Skeletal muscle tissue (tissue), 4 donors: ENCODE data around the gene PPFIA4. TPM values are rescaled to one million over a fixed set of nuclear protein-coding genes. Genes with fewer than 3 reads are reported as not detected.
"Not testable (repeated sequence)": the region's sequence is repeated elsewhere in the genome, so short reads cannot be mapped to it uniquely, and the experiment has no call there.

Experiments
- H3K27ac ChIP-seq: one replicate; pipeline ENCODE4 v1.7.0; 2013; ENCODE audit warnings: mild to moderate bottlenecking, low read depth, low read length, inconsistent platforms
- H3K27me3 ChIP-seq, 3 donors: one replicate each; pipeline ENCODE4 v1.7.0; 2013; ENCODE audit warnings: low read length in 3 of 3; ENCODE audit not compliant: control insufficient read depth in 3 of 3, insufficient read depth in 3 of 3
- H3K36me3 ChIP-seq, 3 donors: one replicate each; pipeline ENCODE4 v1.7.0; 2013; ENCODE audit warnings: low read length in 3 of 3; ENCODE audit not compliant: control insufficient read depth in 3 of 3, insufficient read depth in 3 of 3
- H3K4me1 ChIP-seq, 3 donors: one replicate each; pipeline ENCODE4 v1.7.0; 2013; ENCODE audit warnings: low read length in 3 of 3, mild to moderate bottlenecking in 3 of 3; ENCODE audit not compliant: control insufficient read depth in 3 of 3, insufficient read depth in 3 of 3
- H3K4me3 ChIP-seq, 3 donors: one replicate each; pipeline ENCODE4 v1.7.0; 2013; ENCODE audit warnings: low read length in 3 of 3
- H3K9ac ChIP-seq, 3 donors: one replicate each; pipeline ENCODE4 v1.7.0; 2013; ENCODE audit warnings: low read length in 3 of 3, mild to moderate bottlenecking in 3 of 3, moderate library complexity in 2 of 3, low read depth in 1 of 3
- H3K9me3 ChIP-seq, 3 donors: one replicate each; pipeline ENCODE4 v1.7.0; 2013; ENCODE audit warnings: low read length in 3 of 3; ENCODE audit not compliant: control insufficient read depth in 3 of 3
- total RNA-seq: library from RNA; depleted of rRNA; stranded (reverse); fragments of >200 nt; gene quantifications from one replicate; pipeline ENCODE4 v1.2.3, GENCODE V29; 2014
- donor health status: Osteomylitis.

PPFIA4 gene
- total RNA-seq, 1 donor from 2014 or later = 15.7 TPM

DNA sequence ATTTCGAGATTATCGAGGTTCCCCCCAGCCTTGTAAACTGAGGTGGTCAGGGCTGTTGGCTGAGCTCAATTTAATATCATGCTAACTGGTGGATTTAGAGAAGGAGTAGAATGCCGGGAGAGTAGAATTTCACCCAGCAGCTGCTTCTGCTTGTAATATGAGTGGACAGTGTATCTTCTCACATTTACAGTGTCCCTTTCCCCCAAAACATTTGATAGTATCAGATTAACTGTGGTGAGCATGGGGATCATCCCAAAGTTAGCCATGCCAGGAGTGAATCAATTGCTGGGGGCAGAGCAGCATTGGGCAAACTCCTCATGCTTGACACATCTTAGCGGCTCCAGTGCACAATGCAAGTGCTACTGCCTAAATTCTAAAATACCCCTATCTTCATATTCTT is 9.2 kb upstream of the PPFIA4 start:
- H3K27ac ChIP-seq = no peak overlapping the region
- peaks cover 49 to 80% (median 72%) of the 10 kb centered on the region in 3 donors for H3K36me3 ChIP-seq
- no peaks in the 10 kb centered on the region for H3K27me3 ChIP-seq
- H3K4me1 ChIP-seq = peaks cover 0 to 11% (median 6%) of the 10 kb centered on the region in 3 donors
- H3K9me3 ChIP-seq = no peaks in the 10 kb centered on the region
- H3K9ac ChIP-seq = no peak overlapping the region
- no peak overlapping the region for H3K4me3 ChIP-seq

- no peaks in the 10 kb centered on the region for H3K27me3 ChIP-seq
- no peak overlapping the region for H3K4me3 ChIP-seq
- no peak overlapping the region for H3K27ac ChIP-seq
- H3K9me3 ChIP-seq = no peaks in the 10 kb centered on the region
- peak overlapping the region in 1 of 3 donors; percentile 13 for H3K9ac ChIP-seq
- H3K36me3 ChIP-seq = peaks cover 48 to 81% (median 73%) of the 10 kb centered on the region in 3 donors
- H3K4me1 ChIP-seq = peaks cover 0 to 11% (median 6%) of the 10 kb centered on the region in 3 donors
Observed at GRCh38 chr1:203017692-203018091, 8.6 kb upstream of the PPFIA4 start.

DNA sequence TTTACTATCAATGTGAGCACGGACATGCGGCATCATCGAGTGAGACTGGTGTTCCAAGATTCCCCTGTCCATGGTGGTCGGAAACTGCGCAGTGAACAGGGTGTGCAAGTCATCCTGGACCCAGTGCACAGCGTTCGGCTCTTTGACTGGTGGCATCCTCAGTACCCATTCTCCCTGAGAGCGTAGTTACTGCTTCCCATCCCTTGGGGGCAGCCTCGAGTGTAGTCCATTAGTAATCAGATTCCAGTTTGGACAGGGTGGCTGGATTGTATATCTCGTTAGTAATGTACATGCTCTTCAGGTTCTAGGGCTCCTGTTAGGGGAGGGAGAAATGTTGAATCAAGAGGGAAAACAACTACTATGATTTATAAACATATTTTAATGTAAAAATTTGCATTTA is 3.4 kb upstream of the PPFIA4 start:
- H3K4me3 ChIP-seq, H3K27ac ChIP-seq, H3K9ac ChIP-seq, H3K27me3 ChIP-seq, H3K9me3 ChIP-seq: not testable (repeated sequence)
- H3K36me3 ChIP-seq = peaks cover 30 to 51% (median 49%) of the 10 kb centered on the region in 3 donors
- peaks cover 8 to 19% (median 17%) of the 10 kb centered on the region in 3 donors for H3K4me1 ChIP-seq

DNA sequence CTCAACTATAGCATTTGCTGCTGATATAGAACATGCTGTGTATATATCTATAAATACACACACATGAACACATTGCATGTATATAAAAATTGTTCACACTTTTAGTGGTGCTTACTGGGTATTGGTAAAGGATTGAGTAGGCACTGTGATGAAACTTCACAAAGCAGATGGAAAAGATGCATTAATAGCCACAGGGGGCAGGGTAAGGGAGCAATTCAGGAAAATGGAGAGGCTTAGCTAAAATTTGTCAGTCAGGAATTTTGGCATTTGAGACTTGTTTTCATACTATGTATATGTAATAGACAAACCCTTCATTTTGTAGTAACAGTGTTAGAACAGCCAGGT is 633 bp upstream of the PPFIA4 start:
- Histone ChIP-seq H3K36me3 (peaks cover 18 to 32% (median 29%) of the 10 kb centered on the region in 3 donors), H3K27me3 (no peaks in the 10 kb centered on the region), H3K4me3 (peak overlapping the region; percentile 66 to 90 (median 73)), H3K9me3 (no peaks in the 10 kb centered on the region), H3K27ac (peak overlapping the region; percentile 94), H3K4me1 (peaks cover 28 to 46% (median 39%) of the 10 kb centered on the region in 3 donors), H3K9ac (peak overlapping the region in 1 of 3 donors; percentile 57)

DNA sequence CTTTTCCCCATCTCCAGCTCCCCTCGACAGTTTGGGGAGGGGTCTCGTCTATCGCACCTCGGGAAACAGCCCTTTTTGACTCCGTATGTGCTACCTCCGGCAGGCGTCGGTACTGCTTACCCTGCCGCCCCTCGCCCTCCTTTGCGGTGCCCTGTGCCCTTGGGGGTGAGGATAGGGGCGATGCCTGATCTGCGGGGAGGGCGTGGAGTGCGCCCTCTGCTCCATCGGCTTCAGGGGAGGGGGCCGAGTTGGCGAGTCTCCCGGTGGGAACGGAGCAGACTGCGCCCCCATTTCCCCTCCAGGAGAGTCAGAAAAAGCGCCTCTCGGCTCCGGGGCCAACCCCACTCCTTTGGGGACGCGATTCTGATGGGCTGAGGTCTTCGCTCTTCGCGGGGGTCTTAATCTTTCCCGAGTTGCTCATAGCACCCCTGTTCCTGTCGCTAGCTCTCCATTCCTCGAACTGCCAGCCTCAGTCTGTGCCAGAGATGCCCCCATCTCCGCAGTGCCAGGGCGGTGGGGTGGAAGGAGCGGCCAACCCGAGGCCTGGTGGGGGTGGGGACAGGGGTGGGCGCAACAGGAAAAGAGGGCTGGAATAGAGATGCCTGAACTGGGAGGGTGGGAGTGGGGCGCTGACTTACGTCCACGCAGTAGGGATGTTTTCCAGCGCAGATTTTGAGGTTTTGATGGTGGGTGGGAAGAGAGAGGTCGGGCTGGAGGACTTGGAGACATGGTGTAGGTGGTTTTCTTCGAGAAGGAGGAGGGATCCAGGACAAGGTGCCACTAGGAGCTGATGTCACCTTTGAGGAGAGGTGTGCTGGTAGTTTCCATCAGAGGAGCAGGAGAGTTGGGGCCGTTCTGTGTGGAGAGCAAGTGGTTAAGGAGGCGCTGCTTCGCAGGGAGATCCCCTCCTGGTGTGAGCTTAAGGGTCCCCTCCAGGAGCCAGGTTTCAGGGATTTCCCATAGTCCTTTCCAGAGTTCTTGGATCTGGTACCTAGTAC is 674 bp downstream of the PPFIA4 start:
- H3K4me3 ChIP-seq = peak overlapping the region; percentile 79 to 90 (median 85)
- peak overlapping the region; percentile 78 to 93 (median 85) for H3K9ac ChIP-seq
- H3K36me3 ChIP-seq = peaks cover 12 to 20% (median 15%) of the 10 kb centered on the region in 3 donors
- H3K27ac ChIP-seq = peak overlapping the region; percentile 94
- peaks cover 28 to 50% (median 39%) of the 10 kb centered on the region in 3 donors for H3K4me1 ChIP-seq
- H3K27me3 ChIP-seq = no peaks in the 10 kb centered on the region
- H3K9me3 ChIP-seq = no peaks in the 10 kb centered on the region

- peaks cover 10 to 15% (median 11%) of the 10 kb centered on the region in 3 donors for H3K36me3 ChIP-seq
- peaks cover 28 to 57% (median 39%) of the 10 kb centered on the region in 3 donors for H3K4me1 ChIP-seq
- H3K27ac ChIP-seq = peak overlapping the region; percentile 94
- peak overlapping the region; percentile 57 to 82 (median 76) for H3K9ac ChIP-seq
- H3K9me3 ChIP-seq = no peaks in the 10 kb centered on the region
- H3K4me3 ChIP-seq = peak overlapping the region; percentile 33 to 85 (median 60)
- H3K27me3 ChIP-seq = no peaks in the 10 kb centered on the region
Observed at GRCh38 chr1:203028067-203028783, 1.9 kb downstream of the PPFIA4 start.

GRCh38 chr1:203028784-203029553 is 2.7 kb downstream of the PPFIA4 start:
- peak overlapping the region; percentile 57 to 82 (median 76) for H3K9ac ChIP-seq
- peak overlapping the region; percentile 94 for H3K27ac ChIP-seq
- peaks cover 5 to 9% (median 7%) of the 10 kb centered on the region in 3 donors for H3K36me3 ChIP-seq
- peak overlapping the region; percentile 33 to 85 (median 60) for H3K4me3 ChIP-seq
- H3K27me3 ChIP-seq = no peaks in the 10 kb centered on the region
- no peaks in the 10 kb centered on the region for H3K9me3 ChIP-seq
- H3K4me1 ChIP-seq = peaks cover 30 to 65% (median 39%) of the 10 kb centered on the region in 3 donors

DNA sequence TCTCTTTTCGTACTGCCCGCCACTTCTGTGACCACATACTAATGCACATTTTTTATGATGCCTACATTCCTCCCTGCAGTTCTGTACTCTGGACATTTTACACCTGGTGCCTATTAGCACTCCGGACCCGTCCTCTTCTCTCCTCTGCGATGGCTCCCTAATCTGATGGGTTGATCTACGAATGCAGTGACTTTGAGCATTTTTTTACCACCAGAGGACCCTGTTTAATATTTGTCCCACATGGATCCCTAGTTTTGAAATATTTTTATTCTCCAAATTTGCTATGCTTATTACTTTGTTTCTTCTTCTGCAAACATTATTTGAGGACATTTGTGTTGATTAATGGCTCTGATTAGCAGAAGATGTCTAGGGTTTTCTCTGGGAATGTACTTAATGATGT is 5.2 kb downstream of the PPFIA4 start:
- Histone ChIP-seq H3K27ac (peak overlapping the region; percentile 1), H3K4me1 (peaks cover 45 to 83% (median 58%) of the 10 kb centered on the region in 3 donors), H3K4me3 (no peak overlapping the region), H3K9me3 (no peaks in the 10 kb centered on the region), H3K9ac (no peak overlapping the region), H3K36me3 (peaks cover 0 to 3% (median 0%) of the 10 kb centered on the region in 3 donors), H3K27me3 (no peaks in the 10 kb centered on the region)

DNA sequence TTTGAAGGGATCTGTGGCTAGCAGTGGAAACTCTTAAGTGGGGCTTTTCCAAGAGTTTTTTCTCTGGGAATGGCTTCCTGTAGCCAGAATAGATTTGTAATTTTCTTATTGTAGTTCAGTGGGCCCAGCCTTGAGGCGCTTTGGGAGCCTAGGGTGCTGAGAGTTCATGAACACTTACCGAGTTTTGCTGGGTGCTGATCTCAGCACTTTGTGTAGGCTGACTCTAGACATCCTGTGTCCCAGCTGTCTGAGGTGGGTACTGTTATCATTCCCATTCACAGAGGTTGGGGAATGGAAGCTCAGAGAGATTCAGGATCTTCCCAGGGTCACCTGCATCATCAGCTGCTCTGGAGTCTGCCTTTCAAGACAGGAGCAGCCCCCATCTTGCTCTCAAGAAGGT is 7.0 kb downstream of the PPFIA4 start:
- H3K9me3 ChIP-seq = no peaks in the 10 kb centered on the region
- H3K27me3 ChIP-seq = no peaks in the 10 kb centered on the region
- no peak overlapping the region for H3K9ac ChIP-seq
- peaks cover 51 to 84% (median 60%) of the 10 kb centered on the region in 3 donors for H3K4me1 ChIP-seq
- H3K4me3 ChIP-seq = no peak overlapping the region
- H3K36me3 ChIP-seq = peaks cover 0 to 3% (median 0%) of the 10 kb centered on the region in 3 donors
- no peak overlapping the region for H3K27ac ChIP-seq
